CD4-positive, alpha-beta T cell (primary cell): ENCODE measurements around the gene TACO1. TPM values are rescaled to one million over a fixed set of nuclear protein-coding genes. Genes with fewer than 3 reads are reported as not detected.

Experiments
- ATAC-seq: fragments of 200-7000 bp; cut with Tn5 transposase; one replicate; pipeline ENCODE4 v1.10.0; 2022; ENCODE audit warnings: mild to moderate bottlenecking; ENCODE audit not compliant: poor library complexity
- CTCF ChIA-PET: fragments of 350-600 bp; sonication (Branson Sonifier 250); formaldehyde crosslinking; loops from one replicate; lab custom pipeline; 2021; ENCODE audit warnings: antibody characterized with exemption, inconsistent platforms; lab: Charles Lee
- POLR2A ChIA-PET: fragments of 350-600 bp; sonication (Branson Sonifier 250); formaldehyde crosslinking; loops from one replicate; lab custom pipeline; 2021; ENCODE audit warnings: antibody characterized with exemption, inconsistent platforms; lab: Charles Lee
- DNase-seq, 14 experiments: peaks; one replicate each; pipeline ENCODE4 v3.0.0-alpha.2; 2013 to 2020; ENCODE audit warnings: mixed read lengths in 2 of 14
- H3K27ac ChIP-seq, 2 donors: one replicate each; pipeline versions ENCODE4 v1.5.1 to v1.7.0; 2013; ENCODE audit warnings: low read length in 2 of 2, low read depth in 1 of 2, mild to moderate bottlenecking in 1 of 2
- H3K27me3 ChIP-seq, 2 experiments: 1 replicate in 1 of 2; 2 replicates in 1 of 2; pipeline versions ENCODE4 v1.6.1 to v1.7.0; 2013; ENCODE audit warnings: low read length in 2 of 2, control low read depth in 1 of 2, mild to moderate bottlenecking in 1 of 2, moderate library complexity in 1 of 2; ENCODE audit not compliant: insufficient read depth in 2 of 2, control insufficient read depth in 1 of 2
- H3K36me3 ChIP-seq: one replicate; pipeline ENCODE4 v1.6.1; 2013; ENCODE audit warnings: low read length, control low read depth; ENCODE audit not compliant: insufficient read depth
- H3K4me1 ChIP-seq: one replicate; pipeline ENCODE4 v1.6.1; 2013; ENCODE audit warnings: low read length, control low read depth; ENCODE audit not compliant: insufficient read depth
- H3K4me3 ChIP-seq: one replicate; pipeline ENCODE4 v1.5.1; 2013; ENCODE audit warnings: mild to moderate bottlenecking, low read length, moderate library complexity
- H3K9me3 ChIP-seq, 2 experiments: 1 replicate in 1 of 2; 2 replicates in 1 of 2; pipeline versions ENCODE4 v1.6.1 to v1.7.0; 2013; ENCODE audit warnings: low read length in 2 of 2, mild to moderate bottlenecking in 2 of 2, control low read depth in 1 of 2, moderate library complexity in 1 of 2; ENCODE audit not compliant: control insufficient read depth in 1 of 2, insufficient read depth in 1 of 2
- H3K27ac Mint-ChIP-seq: one replicate; pipeline ENCODE4 v1.8.0; 2020; ENCODE audit warnings: mixed read lengths
- H3K27me3 Mint-ChIP-seq: one replicate; pipeline ENCODE4 v1.8.0; 2021; ENCODE audit warnings: mixed read lengths
- H3K36me3 Mint-ChIP-seq: one replicate; pipeline ENCODE4 v1.8.0; 2021; ENCODE audit warnings: low read depth, mixed read lengths
- H3K4me1 Mint-ChIP-seq: one replicate; pipeline ENCODE4 v1.8.0; 2021; ENCODE audit warnings: low read depth, mixed read lengths
- H3K4me3 Mint-ChIP-seq: one replicate; pipeline ENCODE4 v1.8.0; 2020; ENCODE audit warnings: mild to moderate bottlenecking, mixed read lengths
- H3K9me3 Mint-ChIP-seq: one replicate; pipeline ENCODE4 v1.8.0; 2020; ENCODE audit warnings: mixed read lengths
- intact Hi-C, 2 experiments: fragments of 100-400 bp; cut with DNase I in 1 of 2; cut with micrococcal nuclease in 1 of 2; formaldehyde crosslinking; loops; one replicate each; pipeline versions ENCODE4 v1.15.1 to v1.9.0; 2023 to 2025; cut with DNase I, micrococcal nuclease
- total RNA-seq, 174 experiments: library from RNA in 2 of 174; stranded (reverse) in 2 of 174; gene quantifications; one replicate each; pipeline ENCODE4 v1.2.3 and lab custom pipeline; 2021 to 2026
- TF ChIP-seq, protein P1 (sequence below): fragments of 200-600 bp; IDR thresholded peaks from one replicate; pipeline ENCODE4 v1.8.0; 2022; ENCODE audit warnings: antibody characterized with exemption, mild to moderate bottlenecking

Gene TACO1
- total RNA-seq, 2 experiments from 2014 or later, result 11.3 to 13.2 TPM

- intact Hi-C loops, result loop anchor here in 1 of 2 experiments (2.0 to 5.0 kb wide), 2 partner anchors 60 to 134 kb away; partner anchors contain the start of genes ACE and DCAF7
- TF ChIP-seq, protein P1, sequence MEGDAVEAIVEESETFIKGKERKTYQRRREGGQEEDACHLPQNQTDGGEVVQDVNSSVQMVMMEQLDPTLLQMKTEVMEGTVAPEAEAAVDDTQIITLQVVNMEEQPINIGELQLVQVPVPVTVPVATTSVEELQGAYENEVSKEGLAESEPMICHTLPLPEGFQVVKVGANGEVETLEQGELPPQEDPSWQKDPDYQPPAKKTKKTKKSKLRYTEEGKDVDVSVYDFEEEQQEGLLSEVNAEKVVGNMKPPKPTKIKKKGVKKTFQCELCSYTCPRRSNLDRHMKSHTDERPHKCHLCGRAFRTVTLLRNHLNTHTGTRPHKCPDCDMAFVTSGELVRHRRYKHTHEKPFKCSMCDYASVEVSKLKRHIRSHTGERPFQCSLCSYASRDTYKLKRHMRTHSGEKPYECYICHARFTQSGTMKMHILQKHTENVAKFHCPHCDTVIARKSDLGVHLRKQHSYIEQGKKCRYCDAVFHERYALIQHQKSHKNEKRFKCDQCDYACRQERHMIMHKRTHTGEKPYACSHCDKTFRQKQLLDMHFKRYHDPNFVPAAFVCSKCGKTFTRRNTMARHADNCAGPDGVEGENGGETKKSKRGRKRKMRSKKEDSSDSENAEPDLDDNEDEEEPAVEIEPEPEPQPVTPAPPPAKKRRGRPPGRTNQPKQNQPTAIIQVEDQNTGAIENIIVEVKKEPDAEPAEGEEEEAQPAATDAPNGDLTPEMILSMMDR, result no peak
- Mint-ChIP-seq H3K36me3 (peaks cover 39% of the 10 kb centered on the region), H3K4me3 (no peak overlapping the region), H3K9me3 (no peaks in the 10 kb centered on the region), H3K27ac (peak overlapping the region; percentile 88), H3K27me3 (no peaks in the 10 kb centered on the region), H3K4me1 (peaks cover 31% of the 10 kb centered on the region)
- ATAC-seq (no peak), DNase-seq (no peak)
- POLR2A ChIA-PET, result interaction anchor here (0.8 to 3.9 kb wide), 13 partner anchors 10 to 185 kb away, joined by 3 to 40 read pairs (median 7); partner anchors contain the start of genes ACE, CCDC47, DDX42 and LIMD2
- Histone ChIP-seq H3K4me1 (peaks cover 30% of the 10 kb centered on the region), H3K27ac (peak overlapping the region; percentile 30 to 70), H3K9me3 (no peaks in the 10 kb centered on the region), H3K4me3 (no peak overlapping the region), H3K27me3 (no peaks in the 10 kb centered on the region), H3K36me3 (peaks cover 27% of the 10 kb centered on the region)
- CTCF ChIA-PET, result interaction anchor here (1.2 to 5.4 kb wide), 6 partner anchors 10 to 185 kb away, joined by 3 to 46 read pairs (median 7); partner anchors contain the start of gene CYB561
Measured at GRCh38 chr17:63610854-63611253, 10.2 kb downstream of the TACO1 start.

- H3K27me3 ChIP-seq, result no peaks in the 10 kb centered on the region
- H3K27ac ChIP-seq, result peak overlapping the region in 1 of 2 donors; percentile 70
- TF ChIP-seq, protein P1, result no peak
- Mint-ChIP-seq H3K27ac (peak overlapping the region; percentile 88), H3K4me1 (peaks cover 31% of the 10 kb centered on the region), H3K9me3 (no peaks in the 10 kb centered on the region), H3K4me3 (peak overlapping the region; percentile 42), H3K27me3 (no peaks in the 10 kb centered on the region), H3K36me3 (peaks cover 34% of the 10 kb centered on the region)
- intact Hi-C loops, result loop anchor here in 1 of 2 experiments (2.0 to 5.0 kb wide), 2 partner anchors 61 to 134 kb away; partner anchors contain the start of genes ACE and DCAF7
- ATAC-seq (peak; percentile 27), DNase-seq (peak in 5 of 14 experiments; percentile 5 to 62 (median 29))
- ChIA-PET CTCF (interaction anchor here (0.6 to 5.4 kb wide), 16 partner anchors 9 to 237 kb away, joined by 3 to 46 read pairs (median 4); partner anchors contain the start of genes CYB561, MAP3K3 and TACO1), POLR2A (interaction anchor here (0.8 to 3.9 kb wide), 14 partner anchors 10 to 186 kb away, joined by 3 to 40 read pairs (median 6); partner anchors contain the start of genes ACE, CCDC47, CYB561 and DDX42)
- no peak overlapping the region for H3K4me3 ChIP-seq
- no peaks in the 10 kb centered on the region for H3K9me3 ChIP-seq
- H3K36me3 ChIP-seq, result peaks cover 22% of the 10 kb centered on the region
- peaks cover 30% of the 10 kb centered on the region for H3K4me1 ChIP-seq
Measured at GRCh38 chr17:63611354-63611753, 10.7 kb downstream of the TACO1 start.

GRCh38 chr17:63613663-63614062 is 13.0 kb downstream of the TACO1 start:
- Histone ChIP-seq H3K27ac (no peak overlapping the region), H3K4me3 (no peak overlapping the region), H3K9me3 (no peaks in the 10 kb centered on the region), H3K4me1 (peaks cover 30% of the 10 kb centered on the region), H3K36me3 (peaks cover under 1% of the 10 kb centered on the region), H3K27me3 (no peaks in the 10 kb centered on the region)
- ChIA-PET CTCF (interaction anchor here (2.2 to 5.4 kb wide), 2 partner anchors 12 to 188 kb away, joined by 16 to 46 read pairs; partner anchors contain the start of gene TACO1), POLR2A (interaction anchor here (1.1 to 3.9 kb wide), 2 partner anchors 8 to 81 kb away, joined by 3 to 40 read pairs; partner anchors contain the start of gene MAP3K3)
- ATAC-seq (no peak), DNase-seq (no peak)
- TF ChIP-seq, protein P1, result no peak
- peaks cover 11% of the 10 kb centered on the region for H3K36me3 Mint-ChIP-seq
- no peak overlapping the region for H3K4me3 Mint-ChIP-seq
- H3K4me1 Mint-ChIP-seq, result peaks cover 31% of the 10 kb centered on the region
- no peaks in the 10 kb centered on the region for H3K9me3 Mint-ChIP-seq
- intact Hi-C loops, result loop anchor here (2.0 to 5.0 kb wide), 2 partner anchors 135 to 136 kb away; partner anchors contain the start of gene ACE (in 1 of the 2)
- H3K27ac Mint-ChIP-seq, result no peak overlapping the region
- H3K27me3 Mint-ChIP-seq, result no peaks in the 10 kb centered on the region
